ENCODE data around the gene PSPH.

The PSPH gene

DNA sequence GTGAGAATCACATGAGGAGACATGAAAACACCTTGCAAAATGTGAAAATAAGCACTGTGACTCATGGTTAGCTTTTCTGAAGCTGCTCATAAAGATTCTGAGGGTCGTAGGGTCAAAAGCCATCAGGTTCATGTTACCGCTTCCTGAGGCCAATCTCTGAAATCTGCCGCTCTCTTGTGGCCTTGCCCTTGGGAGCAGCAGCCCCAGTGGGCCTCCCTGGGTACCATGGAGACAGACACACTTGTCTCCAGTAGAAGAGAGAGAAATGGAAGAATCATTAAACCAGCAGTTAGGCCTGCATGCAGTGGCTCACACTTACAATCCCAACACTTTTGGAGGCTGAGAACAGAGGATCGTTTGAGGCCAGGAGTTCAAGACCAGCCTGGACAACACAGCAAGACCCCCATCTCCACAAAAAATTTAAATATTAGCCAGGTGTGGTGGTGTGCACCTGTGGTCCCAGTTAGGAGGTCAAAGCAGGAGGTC lies 44.0 kb downstream of the PSPH start:
- no peaks in the 10 kb centered on the region for H3K27me3 Mint-ChIP-seq
- intact Hi-C loops (cut with micrococcal nuclease): no loop called here
- H3K4me1 Mint-ChIP-seq (ENCODE audit: low read depth): peaks cover 7% of the 10 kb centered on the region
- H3K27ac Mint-ChIP-seq: no peak overlapping the region
- no peaks in the 10 kb centered on the region for H3K9me3 Mint-ChIP-seq
- peaks cover 22% of the 10 kb centered on the region for H3K36me3 Mint-ChIP-seq (ENCODE audit: low read depth)
- H3K4me3 Mint-ChIP-seq: no peak overlapping the region

GRCh38 chr7:56003749-56004148 lies 47.5 kb downstream of the PSPH start:
- Mint-ChIP-seq H3K27me3 (no peaks in the 10 kb centered on the region), H3K4me3 (no peak overlapping the region), H3K27ac (peak overlapping the region; percentile 35), H3K4me1 (ENCODE audit: low read depth) (peaks cover 27% of the 10 kb centered on the region), H3K9me3 (no peaks in the 10 kb centered on the region), H3K36me3 (ENCODE audit: low read depth) (peaks cover 36% of the 10 kb centered on the region)
- intact Hi-C loops (cut with micrococcal nuclease): loop anchor here (1.0 kb wide), 1 partner anchor 71 kb away; no protein-coding TSS in a partner anchor

DNA sequence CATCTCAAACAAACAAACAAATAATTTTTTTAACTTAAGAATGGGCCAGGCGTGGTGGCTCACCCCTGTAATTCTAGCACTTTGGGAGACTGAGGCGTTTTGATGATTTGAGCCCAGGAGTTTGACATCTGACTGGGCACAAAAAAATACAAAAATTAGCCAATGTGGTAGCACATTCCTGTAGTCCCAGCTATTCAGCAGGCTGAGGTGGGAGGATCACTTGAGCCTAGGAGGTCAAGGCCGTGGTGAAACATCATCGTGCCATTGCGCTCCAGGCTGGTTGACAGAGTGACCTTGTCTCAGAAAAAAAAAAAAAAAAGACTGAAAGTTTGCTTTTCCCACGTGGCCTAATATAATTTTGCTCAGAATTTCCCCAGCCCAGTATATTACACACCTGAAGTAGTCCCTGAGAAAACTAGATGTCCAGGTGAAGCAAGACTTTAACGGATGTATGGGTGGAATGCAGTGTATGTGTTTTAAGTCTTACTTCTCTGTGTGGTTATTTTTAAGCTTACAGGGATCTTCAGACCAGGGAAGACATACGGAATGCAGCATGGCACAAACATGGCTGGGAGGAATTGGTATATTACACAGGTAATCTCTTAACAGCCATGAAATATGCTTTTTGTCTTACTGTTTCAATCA lies 54.3 kb downstream of the PSPH start:
- Mint-ChIP-seq H3K4me3 (no peak overlapping the region), H3K9me3 (no peaks in the 10 kb centered on the region), H3K27me3 (no peaks in the 10 kb centered on the region), H3K36me3 (ENCODE audit: low read depth) (peaks cover 95% of the 10 kb centered on the region), H3K4me1 (ENCODE audit: low read depth) (peaks cover 23% of the 10 kb centered on the region), H3K27ac (peak overlapping the region; percentile 22)
- intact Hi-C loops (cut with micrococcal nuclease): no loop called here

DNA sequence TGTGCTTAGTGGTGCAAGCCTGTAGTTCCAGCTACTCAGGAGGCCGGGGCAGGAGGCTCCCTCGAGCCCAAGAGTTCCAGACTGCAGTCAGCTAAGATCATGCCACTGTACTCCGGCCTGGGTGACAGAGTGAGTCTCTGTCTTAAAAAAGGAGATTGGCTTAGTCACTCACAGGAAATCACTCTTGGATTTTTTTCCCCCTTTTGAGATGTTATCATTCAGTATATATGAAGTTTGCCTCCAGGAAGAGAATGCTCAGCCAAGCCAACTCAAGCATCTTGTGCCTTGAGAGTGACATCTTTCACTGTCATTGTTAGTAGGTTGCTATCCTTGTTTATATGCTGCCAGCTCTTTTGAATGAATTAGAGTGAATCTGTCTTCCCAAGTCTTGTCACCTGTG lies 58.9 kb downstream of the PSPH start:
- Mint-ChIP-seq H3K36me3 (ENCODE audit: low read depth) (peaks cover 97% of the 10 kb centered on the region), H3K27me3 (no peaks in the 10 kb centered on the region), H3K9me3 (no peaks in the 10 kb centered on the region), H3K4me1 (ENCODE audit: low read depth) (no peaks in the 10 kb centered on the region), H3K27ac (no peak overlapping the region), H3K4me3 (no peak overlapping the region)
- intact Hi-C loops (cut with micrococcal nuclease): no loop called here

DNA sequence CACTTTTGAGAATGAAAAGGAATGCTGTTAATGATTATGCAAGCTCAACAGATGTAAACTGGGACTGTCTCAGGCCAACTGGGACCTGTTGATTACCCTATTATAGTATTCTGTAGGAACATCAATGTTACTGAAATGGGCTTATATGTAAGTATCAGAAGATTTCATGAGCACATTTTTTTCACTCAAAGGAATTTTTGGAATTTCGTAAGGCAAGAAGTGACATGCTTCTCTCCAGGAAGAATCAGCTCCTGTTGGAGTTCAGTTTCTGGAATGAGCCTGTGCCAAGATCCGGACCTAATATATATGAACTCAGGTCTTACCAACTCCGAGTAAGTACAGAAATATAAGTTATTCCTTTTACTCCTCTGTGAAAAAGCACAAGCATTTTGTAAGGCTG lies 67.7 kb downstream of the PSPH start:
- H3K9me3 Mint-ChIP-seq: no peaks in the 10 kb centered on the region
- peaks cover 87% of the 10 kb centered on the region for H3K36me3 Mint-ChIP-seq (ENCODE audit: low read depth)
- H3K27me3 Mint-ChIP-seq: no peaks in the 10 kb centered on the region
- H3K4me1 Mint-ChIP-seq (ENCODE audit: low read depth): no peaks in the 10 kb centered on the region
- intact Hi-C loops (cut with micrococcal nuclease): no loop called here
- H3K4me3 Mint-ChIP-seq: no peak overlapping the region
- H3K27ac Mint-ChIP-seq: no peak overlapping the region

- Mint-ChIP-seq H3K4me1 (ENCODE audit: low read depth) (no peaks in the 10 kb centered on the region), H3K4me3 (no peak overlapping the region), H3K9me3 (no peaks in the 10 kb centered on the region), H3K36me3 (ENCODE audit: low read depth) (peaks cover 71% of the 10 kb centered on the region), H3K27me3 (no peaks in the 10 kb centered on the region), H3K27ac (no peak overlapping the region)
- intact Hi-C loops (cut with micrococcal nuclease): no loop called here
Observed at GRCh38 chr7:55980266-55980665, 71.0 kb downstream of the PSPH start.

DNA sequence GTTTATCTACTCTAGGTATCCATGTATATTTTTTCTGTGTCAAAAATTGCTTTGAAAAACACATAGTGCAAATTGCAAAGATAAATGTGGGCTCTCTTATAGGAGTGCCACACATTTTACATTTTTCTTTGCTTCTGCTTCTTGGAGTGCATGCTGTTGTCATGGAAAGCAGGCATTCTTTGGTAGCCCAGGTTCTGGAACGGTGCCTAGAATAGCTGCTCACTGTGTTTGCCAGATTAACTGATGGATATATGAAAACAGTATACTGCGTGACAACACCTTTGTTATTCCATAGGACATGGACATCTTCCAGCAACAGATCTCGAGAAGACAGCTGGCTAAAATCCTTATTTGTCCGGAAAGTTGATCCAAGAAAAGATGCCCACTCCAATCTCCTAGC lies 73.4 kb downstream of the PSPH start:
- H3K36me3 Mint-ChIP-seq (ENCODE audit: low read depth): peaks cover 54% of the 10 kb centered on the region
- intact Hi-C loops (cut with micrococcal nuclease): no loop called here
- H3K27ac Mint-ChIP-seq: no peak overlapping the region
- H3K27me3 Mint-ChIP-seq: no peaks in the 10 kb centered on the region
- no peaks in the 10 kb centered on the region for H3K9me3 Mint-ChIP-seq
- H3K4me1 Mint-ChIP-seq (ENCODE audit: low read depth): no peaks in the 10 kb centered on the region
- H3K4me3 Mint-ChIP-seq: no peak overlapping the region

DNA sequence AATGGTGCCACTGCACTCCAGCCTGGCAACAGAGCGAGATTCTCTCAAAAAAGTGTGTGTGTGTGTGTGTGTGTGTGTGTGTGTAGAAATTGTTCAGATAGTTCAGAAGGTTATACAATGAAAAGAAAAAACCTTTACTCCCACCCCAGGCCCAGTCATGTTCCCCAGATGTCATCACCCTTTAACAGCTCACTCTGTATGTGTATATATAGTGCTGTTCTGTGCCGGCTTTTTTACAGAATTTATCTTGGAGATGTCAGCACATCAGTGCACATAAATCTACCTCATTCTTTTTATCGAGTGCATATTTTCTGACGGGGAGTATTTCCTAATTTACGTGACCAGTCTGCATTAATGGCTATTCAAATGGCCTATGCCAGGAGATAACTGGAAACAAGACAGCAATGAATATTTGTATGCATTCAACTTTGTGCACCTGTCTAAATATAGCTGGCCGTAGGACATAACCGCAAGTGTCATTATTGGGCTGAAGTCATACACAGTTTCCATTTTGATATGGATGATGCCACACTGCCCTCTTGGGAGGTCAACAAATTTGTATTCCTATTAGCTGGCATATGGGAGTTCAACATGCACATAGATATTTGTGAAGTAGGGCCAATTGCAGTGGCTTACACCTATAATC lies 75.1 kb downstream of the PSPH start:
- H3K4me1 Mint-ChIP-seq (ENCODE audit: low read depth): no peaks in the 10 kb centered on the region
- no peaks in the 10 kb centered on the region for H3K27me3 Mint-ChIP-seq
- peaks cover 37% of the 10 kb centered on the region for H3K36me3 Mint-ChIP-seq (ENCODE audit: low read depth)
- intact Hi-C loops (cut with micrococcal nuclease): no loop called here
- no peak overlapping the region for H3K4me3 Mint-ChIP-seq
- H3K9me3 Mint-ChIP-seq: no peaks in the 10 kb centered on the region
- no peak overlapping the region for H3K27ac Mint-ChIP-seq

- H3K4me1 Mint-ChIP-seq (ENCODE audit: low read depth): peaks cover 16% of the 10 kb centered on the region
- no peak overlapping the region for H3K4me3 Mint-ChIP-seq
- peaks cover 35% of the 10 kb centered on the region for H3K36me3 Mint-ChIP-seq (ENCODE audit: low read depth)
- H3K9me3 Mint-ChIP-seq: no peaks in the 10 kb centered on the region
- no peak overlapping the region for H3K27ac Mint-ChIP-seq
- intact Hi-C loops (cut with micrococcal nuclease): no loop called here
- no peaks in the 10 kb centered on the region for H3K27me3 Mint-ChIP-seq
Observed at GRCh38 chr7:55973747-55974250, 77.4 kb downstream of the PSPH start.

- Mint-ChIP-seq H3K4me1 (ENCODE audit: low read depth) (peaks cover 33% of the 10 kb centered on the region), H3K27me3 (no peaks in the 10 kb centered on the region), H3K4me3 (no peak overlapping the region), H3K27ac (peak overlapping the region; percentile 48), H3K36me3 (ENCODE audit: low read depth) (peaks cover 43% of the 10 kb centered on the region), H3K9me3 (no peaks in the 10 kb centered on the region)
- intact Hi-C loops (cut with micrococcal nuclease): no loop called here
Observed at GRCh38 chr7:55970978-55971377, 80.3 kb downstream of the PSPH start.

GRCh38 chr7:55970561-55970960 lies 80.7 kb downstream of the PSPH start:
- intact Hi-C loops (cut with micrococcal nuclease): no loop called here
- peak overlapping the region; percentile 48 for H3K27ac Mint-ChIP-seq
- H3K4me3 Mint-ChIP-seq: no peak overlapping the region
- peaks cover 43% of the 10 kb centered on the region for H3K36me3 Mint-ChIP-seq (ENCODE audit: low read depth)
- H3K9me3 Mint-ChIP-seq: no peaks in the 10 kb centered on the region
- H3K4me1 Mint-ChIP-seq (ENCODE audit: low read depth): peaks cover 37% of the 10 kb centered on the region
- no peaks in the 10 kb centered on the region for H3K27me3 Mint-ChIP-seq

GRCh38 chr7:55969391-55969790 lies 81.9 kb downstream of the PSPH start:
- H3K4me3 Mint-ChIP-seq: no peak overlapping the region
- H3K9me3 Mint-ChIP-seq: no peaks in the 10 kb centered on the region
- peaks cover 49% of the 10 kb centered on the region for H3K36me3 Mint-ChIP-seq (ENCODE audit: low read depth)
- intact Hi-C loops (cut with micrococcal nuclease): loop anchor here (5.0 kb wide), 1 partner anchor 82 kb away; the partner anchor contains the start of gene ZNF713
- no peaks in the 10 kb centered on the region for H3K27me3 Mint-ChIP-seq
- H3K4me1 Mint-ChIP-seq (ENCODE audit: low read depth): peaks cover 38% of the 10 kb centered on the region
- peak overlapping the region; percentile 8 for H3K27ac Mint-ChIP-seq

- H3K36me3 Mint-ChIP-seq (ENCODE audit: low read depth): peaks cover 49% of the 10 kb centered on the region
- no peak overlapping the region for H3K27ac Mint-ChIP-seq
- no peak overlapping the region for H3K4me3 Mint-ChIP-seq
- peaks cover 47% of the 10 kb centered on the region for H3K4me1 Mint-ChIP-seq (ENCODE audit: low read depth)
- H3K9me3 Mint-ChIP-seq: no peaks in the 10 kb centered on the region
- intact Hi-C loops (cut with micrococcal nuclease): loop anchor here (5.0 kb wide), 1 partner anchor 80 kb away; the partner anchor contains the start of gene ZNF713
- peaks cover 14% of the 10 kb centered on the region for H3K27me3 Mint-ChIP-seq
Observed at GRCh38 chr7:55966851-55967250, 84.4 kb downstream of the PSPH start.

DNA sequence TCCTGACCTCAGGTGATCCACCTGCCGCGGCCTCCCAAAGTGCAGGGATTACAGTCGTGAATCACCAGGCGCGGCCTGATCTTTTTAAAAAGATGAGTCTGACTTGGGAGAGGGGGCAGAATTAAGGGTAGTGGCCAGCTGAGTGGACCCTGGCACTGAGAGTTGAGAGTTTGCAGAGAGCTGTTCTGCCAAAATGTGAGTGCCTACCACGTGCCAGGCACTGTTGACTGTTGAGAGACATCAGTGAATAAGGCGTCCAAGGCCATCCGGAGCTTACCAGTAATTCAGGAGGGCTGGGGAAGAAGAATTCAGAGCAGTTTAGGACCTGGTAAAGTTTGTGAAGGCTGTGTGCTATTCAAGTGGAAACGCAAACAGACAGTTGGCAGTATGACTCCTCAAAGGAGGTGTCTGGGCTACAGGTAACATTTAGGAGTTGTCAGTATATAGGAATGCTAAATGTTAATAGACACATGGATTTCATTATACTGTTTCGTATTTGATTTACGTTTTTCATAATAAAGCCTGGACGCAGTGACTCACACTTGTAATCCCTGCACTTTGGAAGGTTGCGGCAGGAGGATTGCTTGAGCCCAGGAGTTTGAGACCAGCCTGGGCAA lies 85.3 kb downstream of the PSPH start:
- Mint-ChIP-seq H3K36me3 (ENCODE audit: low read depth) (peaks cover 49% of the 10 kb centered on the region), H3K4me3 (peak overlapping the region; percentile 56), H3K27me3 (peaks cover 14% of the 10 kb centered on the region), H3K9me3 (no peaks in the 10 kb centered on the region), H3K4me1 (ENCODE audit: low read depth) (peaks cover 47% of the 10 kb centered on the region), H3K27ac (peak overlapping the region; percentile 95)
- intact Hi-C loops (cut with micrococcal nuclease): loop anchor here (2.0 to 5.0 kb wide), 2 partner anchors 35 to 79 kb away; partner anchors contain the start of gene ZNF713
